ENCODE data around the gene SCAF8.
"Not testable (repeated sequence)": the region's sequence is repeated elsewhere in the genome, so short reads cannot be mapped to it uniquely, and the experiment has no call there.

Gene SCAF8

GRCh38 chr6:154733183-154733625, at the start of gene SCAF8:
Gene SCAF8 (plus strand): TSS chr6:154733416. CDS start chr6:154733901, 485 bp downstream.
- DNase-seq: peak; percentile 70

GRCh38 chr6:154683756-154684523, 49.3 kb upstream of the SCAF8 start:
- DNase-seq: peak; percentile 17

- no peak for DNase-seq
These were observed 47.1 kb upstream of the SCAF8 start for GRCh38 chr6:154686162-154686561.

DNA sequence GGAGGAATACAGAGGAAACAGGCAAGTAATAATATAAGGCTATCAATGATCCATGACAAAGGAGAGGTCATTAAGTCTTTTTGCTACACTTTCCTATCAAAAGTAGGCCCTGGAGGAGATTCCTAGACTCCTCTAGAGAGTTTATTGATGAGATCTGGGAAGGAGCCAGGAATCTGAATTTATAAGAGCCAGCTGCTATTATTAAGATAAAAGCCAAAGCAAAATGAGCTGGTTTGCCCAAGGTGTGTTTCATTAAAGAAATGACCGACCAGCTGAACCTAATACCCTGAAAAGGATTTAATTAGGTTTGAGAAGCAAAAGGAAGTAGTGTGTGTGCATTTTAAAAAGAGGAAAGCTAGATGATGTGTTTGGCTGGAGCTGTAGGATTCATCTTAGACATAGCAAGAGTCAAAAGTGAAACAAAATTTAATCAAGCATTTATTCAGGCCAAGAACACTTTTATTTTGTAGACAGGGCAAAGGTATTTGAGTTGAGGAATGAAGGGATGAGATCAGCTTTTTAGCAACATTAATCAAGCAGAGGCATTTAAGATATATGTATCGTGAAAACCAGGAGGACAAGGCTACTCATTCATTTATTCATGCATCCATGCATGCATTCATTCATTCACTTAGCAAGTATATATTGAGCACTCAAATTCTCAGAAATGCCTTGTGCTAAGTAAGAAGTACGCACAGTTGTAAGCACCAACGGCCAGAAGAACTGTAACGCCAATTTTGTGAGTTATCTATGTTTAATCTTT, 43.5 kb upstream of the SCAF8 start:
- no peak for DNase-seq

GRCh38 chr6:154690857-154691256, 42.4 kb upstream of the SCAF8 start:
- no peak for DNase-seq

GRCh38 chr6:154696661-154697060, 36.6 kb upstream of the SCAF8 start:
- DNase-seq: no peak

- DNase-seq: no peak
These were observed 30.1 kb upstream of the SCAF8 start for GRCh38 chr6:154703124-154703523.

GRCh38 chr6:154705471-154706113, 27.6 kb upstream of the SCAF8 start:
- DNase-seq: no peak

DNA sequence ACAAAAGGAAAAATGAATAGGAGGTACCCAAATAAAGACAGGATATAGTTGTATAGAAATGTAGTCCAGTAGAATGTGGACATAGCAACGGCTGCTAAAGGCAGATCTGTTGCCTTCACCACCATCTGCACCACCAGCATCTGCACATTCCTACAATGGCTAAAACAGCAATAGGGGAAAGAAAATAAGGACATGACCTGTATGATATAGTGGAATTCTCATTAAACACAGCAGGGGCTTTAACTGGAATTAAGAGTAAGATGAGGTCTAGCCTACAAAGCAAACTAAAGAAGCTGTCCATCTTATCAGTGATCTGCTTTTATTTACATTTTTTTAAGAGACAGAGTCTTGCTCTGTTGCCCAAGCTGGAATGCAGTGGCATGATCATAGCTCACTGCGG, 26.8 kb upstream of the SCAF8 start:
- no peak for DNase-seq

DNA sequence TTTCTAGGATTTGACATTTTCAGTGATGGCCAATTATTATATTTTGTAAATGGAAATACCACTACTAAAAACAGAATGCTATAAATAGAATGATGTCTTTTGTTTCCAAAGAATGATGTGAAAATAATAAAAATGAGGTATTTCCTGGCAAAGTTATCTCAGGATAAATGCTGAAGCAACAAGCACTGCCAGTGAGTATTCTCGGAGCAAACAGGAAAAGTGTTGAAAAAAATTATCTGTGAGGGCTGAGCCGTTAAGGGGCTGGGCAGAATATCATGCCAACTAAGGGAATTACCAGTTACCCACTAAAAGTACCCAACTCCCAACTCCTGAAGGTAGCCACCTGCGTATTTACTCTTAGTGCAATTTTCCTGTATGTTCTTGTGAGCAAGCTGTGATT, 23.6 kb upstream of the SCAF8 start:
- no peak for DNase-seq

GRCh38 chr6:154710689-154711088, 22.5 kb upstream of the SCAF8 start:
- DNase-seq: no peak

GRCh38 chr6:154715446-154715845, 17.8 kb upstream of the SCAF8 start:
- no peak for DNase-seq

- not testable (repeated sequence) for DNase-seq
These were observed 16.9 kb upstream of the SCAF8 start for GRCh38 chr6:154716350-154716749.

DNA sequence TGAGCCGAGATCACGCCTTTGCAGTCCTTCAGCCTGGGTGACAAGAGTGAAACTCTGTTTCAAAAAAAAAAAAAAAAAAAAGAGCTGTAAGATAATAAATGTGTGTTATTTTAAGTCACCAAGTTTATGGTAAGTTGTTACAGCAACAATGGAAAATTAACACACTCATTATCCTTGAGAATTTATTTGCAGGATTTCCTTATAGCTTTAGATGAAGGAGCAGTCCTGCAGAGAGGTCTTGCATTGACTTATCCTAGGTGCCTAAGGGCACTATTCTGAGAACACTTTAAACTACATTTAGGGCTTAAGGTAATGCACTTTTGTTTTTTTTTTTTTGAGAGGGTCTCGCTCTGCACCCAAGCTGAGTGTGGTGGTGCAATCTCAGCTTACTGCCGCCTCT, 13.8 kb upstream of the SCAF8 start:
- DNase-seq: no peak

DNA sequence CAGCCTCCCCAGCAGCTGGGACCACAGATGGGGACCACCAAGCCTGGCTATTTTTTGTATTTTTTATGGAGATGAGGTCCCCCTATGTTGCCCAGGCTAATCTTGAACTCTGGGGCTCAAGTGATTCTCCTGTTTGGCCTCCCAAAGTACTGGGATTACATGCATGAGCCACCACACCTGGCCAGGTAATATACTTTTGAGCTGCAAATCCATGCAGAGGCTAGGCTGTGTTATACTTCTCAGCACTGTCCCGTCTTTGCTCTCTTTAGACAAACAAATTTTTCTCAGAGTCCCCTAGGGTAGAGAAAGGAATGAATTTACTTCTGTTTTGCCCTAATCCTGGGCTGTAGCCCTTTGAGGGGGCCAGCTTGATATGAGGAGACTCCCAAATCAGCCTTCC, 13.4 kb upstream of the SCAF8 start:
- DNase-seq: no peak

GRCh38 chr6:154721460-154721859, 11.8 kb upstream of the SCAF8 start:
- no peak for DNase-seq

- DNase-seq: no peak
These were observed 6.3 kb upstream of the SCAF8 start for GRCh38 chr6:154726887-154727286.

GRCh38 chr6:154731296-154732218, 1.7 kb upstream of the SCAF8 start:
- no peak for DNase-seq

DNA sequence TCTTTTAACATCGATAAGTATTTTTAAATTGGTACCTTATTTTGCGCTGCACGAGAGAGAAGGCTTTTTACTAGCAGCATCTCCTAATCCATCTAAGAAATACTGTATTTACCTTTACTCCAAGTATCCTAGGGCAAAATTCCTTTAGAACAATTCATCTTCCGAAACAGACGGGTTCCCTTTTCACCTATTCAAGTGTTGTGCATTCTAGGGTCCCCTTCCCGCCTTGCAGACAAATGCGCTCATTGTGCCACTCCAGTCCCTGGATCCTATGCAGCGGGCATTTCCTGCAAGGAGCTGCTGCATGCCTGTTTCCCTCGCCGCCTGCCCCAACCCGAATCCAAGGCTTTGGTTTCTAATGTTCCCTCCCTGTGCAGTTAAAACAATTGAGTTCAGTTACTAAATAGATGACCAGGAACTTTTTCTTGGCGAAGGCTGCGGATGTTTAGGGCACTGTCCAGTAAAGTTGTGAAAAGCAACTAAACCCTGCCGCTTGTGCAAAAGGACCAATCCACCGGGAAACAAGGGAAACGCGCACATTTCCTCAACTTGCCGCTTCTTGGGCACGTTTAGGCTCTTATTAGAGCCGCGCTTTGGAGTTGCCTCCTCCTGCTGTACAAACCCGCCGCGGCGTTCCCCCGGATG, 556 bp upstream of the SCAF8 start:
- DNase-seq: peak; percentile 41

DNA sequence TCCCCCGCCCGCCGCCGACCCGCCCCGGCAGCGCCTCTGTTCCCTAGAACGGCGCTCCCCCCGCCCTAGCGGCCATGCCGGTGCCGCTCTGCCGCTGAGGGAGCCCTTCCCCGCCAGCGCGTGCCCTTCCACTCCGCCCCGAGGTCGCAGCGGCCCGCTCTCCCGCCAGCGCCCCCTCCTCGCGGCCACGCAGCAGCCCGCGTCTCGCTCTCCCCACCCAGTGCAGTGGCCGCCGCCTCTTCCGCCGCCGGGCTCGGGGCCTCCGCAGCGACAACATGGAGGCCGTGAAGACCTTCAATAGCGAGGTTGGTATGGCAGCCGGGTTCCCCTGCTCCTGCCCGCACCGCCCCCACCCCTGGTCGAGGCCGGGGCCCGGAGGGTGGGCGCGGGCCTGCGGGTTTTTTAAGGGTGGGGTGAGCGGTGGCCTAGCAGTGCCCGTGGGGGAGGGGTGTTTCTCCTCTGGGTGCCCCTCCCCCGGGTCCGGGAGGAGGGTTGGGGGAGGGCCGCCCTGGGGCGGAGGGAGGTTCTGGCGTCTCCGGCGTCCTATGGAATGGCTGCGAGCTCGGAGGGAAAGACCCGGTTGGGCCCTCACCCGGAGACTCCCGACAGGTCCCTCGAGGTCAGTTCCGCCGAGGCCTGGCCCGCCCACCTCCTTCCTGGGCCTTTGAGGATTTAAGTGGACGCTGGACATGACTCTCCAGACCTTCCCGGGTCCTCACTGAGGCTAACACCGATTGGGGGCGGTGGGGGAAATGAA, 588 bp downstream of the SCAF8 start:
- peak; percentile 89 for DNase-seq

DNA sequence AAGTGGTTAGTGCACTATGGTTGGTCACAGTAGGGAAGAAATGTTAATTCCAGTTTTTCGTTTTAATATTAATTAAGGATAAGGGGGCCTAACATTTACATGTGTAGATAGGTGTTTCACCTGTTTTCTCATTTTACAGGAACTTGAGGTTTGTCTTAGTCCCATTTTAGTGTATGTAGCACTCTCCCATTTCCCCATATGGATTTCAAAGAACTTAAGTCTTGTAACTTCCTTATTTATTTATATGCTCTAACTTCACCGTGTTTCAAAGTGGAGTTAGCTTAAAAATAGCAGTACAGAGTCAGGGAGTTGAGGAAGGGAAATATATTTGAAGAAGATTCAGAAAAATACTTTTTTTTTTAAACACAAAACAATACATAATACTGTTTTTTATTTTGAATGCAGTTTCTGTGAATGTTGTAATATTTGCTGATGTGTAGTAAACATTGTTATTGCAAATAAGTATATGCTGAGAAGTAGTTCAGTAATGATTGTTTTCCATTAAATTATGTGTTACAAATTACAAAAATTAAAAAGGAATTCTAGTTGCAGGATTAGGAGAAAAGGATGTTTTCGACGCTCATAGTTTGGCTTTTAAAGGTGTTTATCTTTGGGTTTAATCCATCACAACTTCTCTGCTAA, 3.5 kb downstream of the SCAF8 start:
- DNase-seq: no peak
